Neural progenitor cell (in vitro differentiated cells): ENCODE measurements around the gene DAO.

Experiments used
- EZH2 ChIP-seq: fragments of 200-600 bp; sonication (generic); IDR thresholded peaks from 2 replicates; pipeline ENCODE4 v1.6.1; 2017; ENCODE audit warnings: antibody characterized with exemption, mild to moderate bottlenecking, moderate library complexity
- EZH2phosphoT487 ChIP-seq: fragments of 200-600 bp; sonication (generic); IDR thresholded peaks from 2 replicates; pipeline ENCODE4 v1.6.1; 2017; ENCODE audit warnings: antibody characterized with exemption
- TF ChIP-seq, protein P1 (sequence below): fragments of 200-600 bp; sonication (generic); IDR thresholded peaks from 2 replicates; pipeline ENCODE4 v1.5.1; 2017; ENCODE audit warnings: antibody characterized with exemption, mild to moderate bottlenecking

DNA sequence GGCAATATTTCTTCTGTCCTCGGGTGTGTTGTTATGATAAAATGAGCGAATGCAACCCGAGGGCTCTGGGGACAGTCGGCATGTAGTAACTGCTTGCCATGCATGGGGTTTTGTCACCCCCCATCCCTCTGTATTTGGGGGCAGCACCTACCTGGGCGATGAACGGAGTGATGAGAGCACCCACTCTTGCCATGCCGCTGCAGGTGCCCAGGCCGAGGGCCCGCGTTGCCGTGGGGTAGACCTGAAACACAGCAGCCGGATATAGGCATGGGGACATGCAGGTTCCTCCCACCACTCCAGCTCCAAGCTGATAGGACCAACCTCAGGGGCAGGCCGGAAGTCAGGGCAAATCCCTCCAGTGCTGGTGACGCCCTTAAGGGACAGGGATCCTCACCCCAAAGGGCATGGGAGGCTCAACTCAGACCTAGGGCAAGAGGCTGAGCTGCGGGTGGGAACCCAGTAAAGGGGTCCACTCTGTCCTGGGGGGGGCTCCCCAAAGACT is 35.8 kb downstream of the DAO start:
- TF ChIP-seq, protein P1, sequence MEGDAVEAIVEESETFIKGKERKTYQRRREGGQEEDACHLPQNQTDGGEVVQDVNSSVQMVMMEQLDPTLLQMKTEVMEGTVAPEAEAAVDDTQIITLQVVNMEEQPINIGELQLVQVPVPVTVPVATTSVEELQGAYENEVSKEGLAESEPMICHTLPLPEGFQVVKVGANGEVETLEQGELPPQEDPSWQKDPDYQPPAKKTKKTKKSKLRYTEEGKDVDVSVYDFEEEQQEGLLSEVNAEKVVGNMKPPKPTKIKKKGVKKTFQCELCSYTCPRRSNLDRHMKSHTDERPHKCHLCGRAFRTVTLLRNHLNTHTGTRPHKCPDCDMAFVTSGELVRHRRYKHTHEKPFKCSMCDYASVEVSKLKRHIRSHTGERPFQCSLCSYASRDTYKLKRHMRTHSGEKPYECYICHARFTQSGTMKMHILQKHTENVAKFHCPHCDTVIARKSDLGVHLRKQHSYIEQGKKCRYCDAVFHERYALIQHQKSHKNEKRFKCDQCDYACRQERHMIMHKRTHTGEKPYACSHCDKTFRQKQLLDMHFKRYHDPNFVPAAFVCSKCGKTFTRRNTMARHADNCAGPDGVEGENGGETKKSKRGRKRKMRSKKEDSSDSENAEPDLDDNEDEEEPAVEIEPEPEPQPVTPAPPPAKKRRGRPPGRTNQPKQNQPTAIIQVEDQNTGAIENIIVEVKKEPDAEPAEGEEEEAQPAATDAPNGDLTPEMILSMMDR = no peak
- TF ChIP-seq EZH2 = no peak
- no peak for TF ChIP-seq EZH2phosphoT487
